GM23338 (cell line): Measurements from ENCODE around the gene IL1RAPL2. TPM values are rescaled to one million over a fixed set of nuclear protein-coding genes. Genes with fewer than 3 reads are reported as not detected.

Experiments used
- ATAC-seq: fragments of 200-7000 bp; cut with Tn5 transposase; 3 replicates; pipeline ENCODE4 v1.9.1; 2020
- DNase-seq: peaks from one replicate; pipeline ENCODE4 v3.0.0-alpha.2; 2015; ENCODE audit warnings: low spot score
- H2AFZ ChIP-seq: fragments of 200-600 bp; sonication (generic); 2 replicates; pipeline ENCODE4 v1.8.0; 2016; ENCODE audit warnings: antibody characterized with exemption, mild to moderate bottlenecking, moderate library complexity
- H3F3A ChIP-seq: fragments of 200-600 bp; sonication (generic); replicated peaks from 2 replicates; pipeline ENCODE4 v1.8.0; 2017; ENCODE audit warnings: antibody characterized with exemption, mixed run types, low read depth
- H3K27ac ChIP-seq: fragments of 200-600 bp; sonication (generic); 2 replicates; pipeline ENCODE4 v1.6.1; 2016; ENCODE audit warnings: low read depth
- H3K27me3 ChIP-seq: fragments of 200-600 bp; sonication (generic); 2 replicates; pipeline ENCODE4 v1.8.0; 2016; ENCODE audit warnings: mild to moderate bottlenecking, mixed run types, moderate library complexity; ENCODE audit not compliant: insufficient read depth
- H3K36me3 ChIP-seq: fragments of 200-600 bp; sonication (generic); 2 replicates; pipeline ENCODE4 v1.8.0; 2016; ENCODE audit warnings: mild to moderate bottlenecking; ENCODE audit not compliant: insufficient read depth
- H3K4me1 ChIP-seq: fragments of 200-600 bp; sonication (generic); 2 replicates; pipeline ENCODE4 v1.8.0; 2016; ENCODE audit warnings: mild to moderate bottlenecking, moderate library complexity; ENCODE audit not compliant: insufficient read depth
- H3K4me2 ChIP-seq: fragments of 200-600 bp; sonication (generic); 2 replicates; pipeline ENCODE4 v1.7.1; 2017; ENCODE audit warnings: mixed run types
- H3K4me3 ChIP-seq: fragments of 200-600 bp; sonication (generic); 2 replicates; pipeline ENCODE4 v1.6.1; 2016; ENCODE audit warnings: mixed run types
- H3K79me2 ChIP-seq: fragments of 200-600 bp; sonication (generic); replicated peaks from 2 replicates; pipeline ENCODE4 v1.8.0; 2017; ENCODE audit warnings: mild to moderate bottlenecking; ENCODE audit not compliant: insufficient read depth
- H3K9me2 ChIP-seq: fragments of 200-600 bp; sonication (generic); 2 replicates; pipeline ENCODE4 v1.8.0; 2017; ENCODE audit not compliant: insufficient read depth
- H4K20me1 ChIP-seq: fragments of 200-600 bp; sonication (generic); replicated peaks from 2 replicates; pipeline ENCODE4 v1.8.0; 2017; ENCODE audit warnings: mild to moderate bottlenecking; ENCODE audit not compliant: insufficient read depth
- H3K27ac Mint-ChIP-seq: 2 replicates; pipeline ENCODE4 v1.8.0; 2020; ENCODE audit warnings: inconsistent platforms, mild to moderate bottlenecking, moderate library complexity, mixed read lengths
- H3K27me3 Mint-ChIP-seq: 3 replicates; pipeline ENCODE4 v1.8.0; 2022; ENCODE audit warnings: low read depth, mild to moderate bottlenecking, moderate library complexity, mixed read lengths, inconsistent platforms; ENCODE audit not compliant: insufficient read depth, poor library complexity
- H3K36me3 Mint-ChIP-seq: 3 replicates; pipeline ENCODE4 v1.8.0; 2021; ENCODE audit warnings: low read depth, mild to moderate bottlenecking, inconsistent platforms, moderate library complexity, mixed read lengths
- H3K4me1 Mint-ChIP-seq: 3 replicates; pipeline ENCODE4 v1.8.0; 2020; ENCODE audit warnings: mild to moderate bottlenecking, inconsistent platforms, mixed read lengths
- H3K4me3 Mint-ChIP-seq: 3 replicates; pipeline ENCODE4 v1.8.0; 2021; ENCODE audit warnings: moderate library complexity, mild to moderate bottlenecking, inconsistent platforms, mixed read lengths
- H3K9me3 Mint-ChIP-seq: 3 replicates; pipeline ENCODE4 v1.8.0; 2020; ENCODE audit warnings: moderate library complexity, mild to moderate bottlenecking, inconsistent platforms, mixed read lengths
- CREB1 ChIP-seq: fragments of 250-450 bp; sonication (Bioruptor Pico); IDR thresholded peaks from 2 replicates; pipeline ENCODE4 v1.5.0; 2020; ENCODE audit warnings: low read depth, mild to moderate bottlenecking, moderate library complexity
- EZH2 ChIP-seq: fragments of 200-600 bp; sonication (generic); IDR thresholded peaks from one replicate; pipeline ENCODE4 v1.8.0; 2017; ENCODE audit warnings: antibody characterized with exemption, mild to moderate bottlenecking, low read depth; ENCODE audit not compliant: unreplicated experiment
- JUNB ChIP-seq: IDR thresholded peaks from one replicate; pipeline ENCODE4 v1.6.1; 2016; ENCODE audit warnings: antibody characterized with exemption; ENCODE audit not compliant: unreplicated experiment
- NANOG ChIP-seq: IDR thresholded peaks from 2 replicates; pipeline ENCODE4 v1.6.1; 2016; ENCODE audit warnings: antibody characterized with exemption, borderline replicate concordance
- POLR2AphosphoS5 ChIP-seq: IDR thresholded peaks from 2 replicates; pipeline ENCODE4 v1.6.1; 2016; ENCODE audit warnings: antibody characterized with exemption, low read depth
- STAT1 ChIP-seq: IDR thresholded peaks from one replicate; pipeline ENCODE4 v1.6.1; 2016; ENCODE audit warnings: antibody characterized with exemption; ENCODE audit not compliant: unreplicated experiment
- ZNF114 ChIP-seq: fragments of 250-450 bp; sonication (Bioruptor Pico); IDR thresholded peaks from 2 replicates; pipeline ENCODE4 v1.5.0; 2020; ENCODE audit warnings: mild to moderate bottlenecking, moderate library complexity
- ZNF331 ChIP-seq: fragments of 250-450 bp; sonication (Bioruptor Pico); IDR thresholded peaks from 2 replicates; pipeline ENCODE4 v1.5.0; 2020; ENCODE audit warnings: low read depth, mild to moderate bottlenecking, moderate library complexity
- polyA plus RNA-seq: library from polyadenylated mRNA; unstranded; fragments of >200 nt; fragmentation: Nextera tagmentation; extraction: Ambion mirVana; gene quantifications from 2 replicates; pipeline ENCODE4 v1.2.1, GENCODE V29; 2016
- total RNA-seq: library from RNA; depleted of rRNA; stranded (reverse); fragments of >200 nt; shearing (Covaris generic); gene quantifications from 2 replicates; pipeline ENCODE4 v1.2.3, GENCODE V29; 2014
- TF ChIP-seq, protein P1 (sequence below): IDR thresholded peaks from 2 replicates; pipeline ENCODE4 v1.6.1; 2016; ENCODE audit warnings: antibody characterized with exemption
- TF ChIP-seq, protein P2 (sequence below): IDR thresholded peaks from one replicate; pipeline ENCODE4 v1.6.1; 2018; ENCODE audit warnings: antibody characterized with exemption; ENCODE audit not compliant: unreplicated experiment
- TF ChIP-seq, protein P3 (sequence below), 2 experiments: fragments of 200-600 bp in 1 of 2; sonication (generic) in 1 of 2; conservative IDR thresholded peaks; 2 replicates each; pipeline versions ENCODE4 v1.5.1 to v1.6.1; 2016 to 2017; ENCODE audit warnings: antibody characterized with exemption in 2 of 2, low read depth in 2 of 2, mild to moderate bottlenecking in 2 of 2, moderate library complexity in 1 of 2
- TF ChIP-seq, protein P4 (sequence below): fragments of 250-450 bp; sonication (Bioruptor Pico); IDR thresholded peaks from 2 replicates; pipeline ENCODE4 v1.5.0; 2020; ENCODE audit warnings: mild to moderate bottlenecking, moderate library complexity

IL1RAPL2 gene
- total and polyA plus RNA-seq, 2 experiments from 2014 or later: 0.80 to 0.94 TPM

DNA sequence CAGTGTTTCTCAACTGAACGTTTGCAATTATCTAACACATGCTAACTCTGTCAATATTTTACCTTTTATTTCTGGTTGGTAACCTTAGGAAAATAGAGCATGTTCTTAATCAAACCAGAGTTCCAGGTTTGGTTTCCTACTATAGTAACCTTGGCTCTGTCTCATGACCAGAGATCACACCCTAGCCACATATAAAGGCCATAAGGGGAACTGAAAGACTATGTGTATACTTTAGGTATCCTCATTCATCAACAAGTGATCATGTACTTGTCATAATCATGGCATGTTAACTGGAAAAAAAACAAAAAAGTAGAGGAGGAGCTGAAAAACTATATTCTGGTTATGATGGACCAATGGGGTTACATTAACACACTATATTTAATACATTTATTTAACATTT lies 352.1 kb downstream of the IL1RAPL2 start:
- Mint-ChIP-seq H3K9me3 (no peaks in the 10 kb centered on the region), H3K27ac (no peak overlapping the region), H3K27me3 (peaks cover 3% of the 10 kb centered on the region), H3K4me1 (no peaks in the 10 kb centered on the region), H3K4me3 (no peak overlapping the region), H3K36me3 (no peaks in the 10 kb centered on the region)
- Histone ChIP-seq H3K36me3 (no peaks in the 10 kb centered on the region), H3K4me2 (no peak overlapping the region), H3K4me1 (no peaks in the 10 kb centered on the region), H3K27ac (no peak overlapping the region), H3K79me2 (no peaks in the 10 kb centered on the region), H4K20me1 (no peaks in the 10 kb centered on the region), H2AFZ (no peak overlapping the region), H3K4me3 (no peak overlapping the region), H3K27me3 (no peaks in the 10 kb centered on the region), H3F3A (no peaks in the 10 kb centered on the region), H3K9me2 (no peaks in the 10 kb centered on the region)
- DNase-seq: no peak
- TF ChIP-seq, protein P1, sequence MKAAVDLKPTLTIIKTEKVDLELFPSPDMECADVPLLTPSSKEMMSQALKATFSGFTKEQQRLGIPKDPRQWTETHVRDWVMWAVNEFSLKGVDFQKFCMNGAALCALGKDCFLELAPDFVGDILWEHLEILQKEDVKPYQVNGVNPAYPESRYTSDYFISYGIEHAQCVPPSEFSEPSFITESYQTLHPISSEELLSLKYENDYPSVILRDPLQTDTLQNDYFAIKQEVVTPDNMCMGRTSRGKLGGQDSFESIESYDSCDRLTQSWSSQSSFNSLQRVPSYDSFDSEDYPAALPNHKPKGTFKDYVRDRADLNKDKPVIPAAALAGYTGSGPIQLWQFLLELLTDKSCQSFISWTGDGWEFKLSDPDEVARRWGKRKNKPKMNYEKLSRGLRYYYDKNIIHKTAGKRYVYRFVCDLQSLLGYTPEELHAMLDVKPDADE: no peak
- TF ChIP-seq JUNB (no peak), POLR2AphosphoS5 (no peak), STAT1 (no peak), ZNF114 (CRISPR knock-in tag) (no peak), NANOG (no peak), EZH2 (no peak), CREB1 (CRISPR knock-in tag) (no peak), ZNF331 (CRISPR knock-in tag) (no peak)
- TF ChIP-seq, protein P2, sequence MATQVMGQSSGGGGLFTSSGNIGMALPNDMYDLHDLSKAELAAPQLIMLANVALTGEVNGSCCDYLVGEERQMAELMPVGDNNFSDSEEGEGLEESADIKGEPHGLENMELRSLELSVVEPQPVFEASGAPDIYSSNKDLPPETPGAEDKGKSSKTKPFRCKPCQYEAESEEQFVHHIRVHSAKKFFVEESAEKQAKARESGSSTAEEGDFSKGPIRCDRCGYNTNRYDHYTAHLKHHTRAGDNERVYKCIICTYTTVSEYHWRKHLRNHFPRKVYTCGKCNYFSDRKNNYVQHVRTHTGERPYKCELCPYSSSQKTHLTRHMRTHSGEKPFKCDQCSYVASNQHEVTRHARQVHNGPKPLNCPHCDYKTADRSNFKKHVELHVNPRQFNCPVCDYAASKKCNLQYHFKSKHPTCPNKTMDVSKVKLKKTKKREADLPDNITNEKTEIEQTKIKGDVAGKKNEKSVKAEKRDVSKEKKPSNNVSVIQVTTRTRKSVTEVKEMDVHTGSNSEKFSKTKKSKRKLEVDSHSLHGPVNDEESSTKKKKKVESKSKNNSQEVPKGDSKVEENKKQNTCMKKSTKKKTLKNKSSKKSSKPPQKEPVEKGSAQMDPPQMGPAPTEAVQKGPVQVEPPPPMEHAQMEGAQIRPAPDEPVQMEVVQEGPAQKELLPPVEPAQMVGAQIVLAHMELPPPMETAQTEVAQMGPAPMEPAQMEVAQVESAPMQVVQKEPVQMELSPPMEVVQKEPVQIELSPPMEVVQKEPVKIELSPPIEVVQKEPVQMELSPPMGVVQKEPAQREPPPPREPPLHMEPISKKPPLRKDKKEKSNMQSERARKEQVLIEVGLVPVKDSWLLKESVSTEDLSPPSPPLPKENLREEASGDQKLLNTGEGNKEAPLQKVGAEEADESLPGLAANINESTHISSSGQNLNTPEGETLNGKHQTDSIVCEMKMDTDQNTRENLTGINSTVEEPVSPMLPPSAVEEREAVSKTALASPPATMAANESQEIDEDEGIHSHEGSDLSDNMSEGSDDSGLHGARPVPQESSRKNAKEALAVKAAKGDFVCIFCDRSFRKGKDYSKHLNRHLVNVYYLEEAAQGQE: no peak
- TF ChIP-seq, protein P3, sequence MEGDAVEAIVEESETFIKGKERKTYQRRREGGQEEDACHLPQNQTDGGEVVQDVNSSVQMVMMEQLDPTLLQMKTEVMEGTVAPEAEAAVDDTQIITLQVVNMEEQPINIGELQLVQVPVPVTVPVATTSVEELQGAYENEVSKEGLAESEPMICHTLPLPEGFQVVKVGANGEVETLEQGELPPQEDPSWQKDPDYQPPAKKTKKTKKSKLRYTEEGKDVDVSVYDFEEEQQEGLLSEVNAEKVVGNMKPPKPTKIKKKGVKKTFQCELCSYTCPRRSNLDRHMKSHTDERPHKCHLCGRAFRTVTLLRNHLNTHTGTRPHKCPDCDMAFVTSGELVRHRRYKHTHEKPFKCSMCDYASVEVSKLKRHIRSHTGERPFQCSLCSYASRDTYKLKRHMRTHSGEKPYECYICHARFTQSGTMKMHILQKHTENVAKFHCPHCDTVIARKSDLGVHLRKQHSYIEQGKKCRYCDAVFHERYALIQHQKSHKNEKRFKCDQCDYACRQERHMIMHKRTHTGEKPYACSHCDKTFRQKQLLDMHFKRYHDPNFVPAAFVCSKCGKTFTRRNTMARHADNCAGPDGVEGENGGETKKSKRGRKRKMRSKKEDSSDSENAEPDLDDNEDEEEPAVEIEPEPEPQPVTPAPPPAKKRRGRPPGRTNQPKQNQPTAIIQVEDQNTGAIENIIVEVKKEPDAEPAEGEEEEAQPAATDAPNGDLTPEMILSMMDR (conservative IDR thresholded peaks at IDR 0.05; ENCODE audit: low read depth in 2 of 2): no peak
- TF ChIP-seq, protein P4, sequence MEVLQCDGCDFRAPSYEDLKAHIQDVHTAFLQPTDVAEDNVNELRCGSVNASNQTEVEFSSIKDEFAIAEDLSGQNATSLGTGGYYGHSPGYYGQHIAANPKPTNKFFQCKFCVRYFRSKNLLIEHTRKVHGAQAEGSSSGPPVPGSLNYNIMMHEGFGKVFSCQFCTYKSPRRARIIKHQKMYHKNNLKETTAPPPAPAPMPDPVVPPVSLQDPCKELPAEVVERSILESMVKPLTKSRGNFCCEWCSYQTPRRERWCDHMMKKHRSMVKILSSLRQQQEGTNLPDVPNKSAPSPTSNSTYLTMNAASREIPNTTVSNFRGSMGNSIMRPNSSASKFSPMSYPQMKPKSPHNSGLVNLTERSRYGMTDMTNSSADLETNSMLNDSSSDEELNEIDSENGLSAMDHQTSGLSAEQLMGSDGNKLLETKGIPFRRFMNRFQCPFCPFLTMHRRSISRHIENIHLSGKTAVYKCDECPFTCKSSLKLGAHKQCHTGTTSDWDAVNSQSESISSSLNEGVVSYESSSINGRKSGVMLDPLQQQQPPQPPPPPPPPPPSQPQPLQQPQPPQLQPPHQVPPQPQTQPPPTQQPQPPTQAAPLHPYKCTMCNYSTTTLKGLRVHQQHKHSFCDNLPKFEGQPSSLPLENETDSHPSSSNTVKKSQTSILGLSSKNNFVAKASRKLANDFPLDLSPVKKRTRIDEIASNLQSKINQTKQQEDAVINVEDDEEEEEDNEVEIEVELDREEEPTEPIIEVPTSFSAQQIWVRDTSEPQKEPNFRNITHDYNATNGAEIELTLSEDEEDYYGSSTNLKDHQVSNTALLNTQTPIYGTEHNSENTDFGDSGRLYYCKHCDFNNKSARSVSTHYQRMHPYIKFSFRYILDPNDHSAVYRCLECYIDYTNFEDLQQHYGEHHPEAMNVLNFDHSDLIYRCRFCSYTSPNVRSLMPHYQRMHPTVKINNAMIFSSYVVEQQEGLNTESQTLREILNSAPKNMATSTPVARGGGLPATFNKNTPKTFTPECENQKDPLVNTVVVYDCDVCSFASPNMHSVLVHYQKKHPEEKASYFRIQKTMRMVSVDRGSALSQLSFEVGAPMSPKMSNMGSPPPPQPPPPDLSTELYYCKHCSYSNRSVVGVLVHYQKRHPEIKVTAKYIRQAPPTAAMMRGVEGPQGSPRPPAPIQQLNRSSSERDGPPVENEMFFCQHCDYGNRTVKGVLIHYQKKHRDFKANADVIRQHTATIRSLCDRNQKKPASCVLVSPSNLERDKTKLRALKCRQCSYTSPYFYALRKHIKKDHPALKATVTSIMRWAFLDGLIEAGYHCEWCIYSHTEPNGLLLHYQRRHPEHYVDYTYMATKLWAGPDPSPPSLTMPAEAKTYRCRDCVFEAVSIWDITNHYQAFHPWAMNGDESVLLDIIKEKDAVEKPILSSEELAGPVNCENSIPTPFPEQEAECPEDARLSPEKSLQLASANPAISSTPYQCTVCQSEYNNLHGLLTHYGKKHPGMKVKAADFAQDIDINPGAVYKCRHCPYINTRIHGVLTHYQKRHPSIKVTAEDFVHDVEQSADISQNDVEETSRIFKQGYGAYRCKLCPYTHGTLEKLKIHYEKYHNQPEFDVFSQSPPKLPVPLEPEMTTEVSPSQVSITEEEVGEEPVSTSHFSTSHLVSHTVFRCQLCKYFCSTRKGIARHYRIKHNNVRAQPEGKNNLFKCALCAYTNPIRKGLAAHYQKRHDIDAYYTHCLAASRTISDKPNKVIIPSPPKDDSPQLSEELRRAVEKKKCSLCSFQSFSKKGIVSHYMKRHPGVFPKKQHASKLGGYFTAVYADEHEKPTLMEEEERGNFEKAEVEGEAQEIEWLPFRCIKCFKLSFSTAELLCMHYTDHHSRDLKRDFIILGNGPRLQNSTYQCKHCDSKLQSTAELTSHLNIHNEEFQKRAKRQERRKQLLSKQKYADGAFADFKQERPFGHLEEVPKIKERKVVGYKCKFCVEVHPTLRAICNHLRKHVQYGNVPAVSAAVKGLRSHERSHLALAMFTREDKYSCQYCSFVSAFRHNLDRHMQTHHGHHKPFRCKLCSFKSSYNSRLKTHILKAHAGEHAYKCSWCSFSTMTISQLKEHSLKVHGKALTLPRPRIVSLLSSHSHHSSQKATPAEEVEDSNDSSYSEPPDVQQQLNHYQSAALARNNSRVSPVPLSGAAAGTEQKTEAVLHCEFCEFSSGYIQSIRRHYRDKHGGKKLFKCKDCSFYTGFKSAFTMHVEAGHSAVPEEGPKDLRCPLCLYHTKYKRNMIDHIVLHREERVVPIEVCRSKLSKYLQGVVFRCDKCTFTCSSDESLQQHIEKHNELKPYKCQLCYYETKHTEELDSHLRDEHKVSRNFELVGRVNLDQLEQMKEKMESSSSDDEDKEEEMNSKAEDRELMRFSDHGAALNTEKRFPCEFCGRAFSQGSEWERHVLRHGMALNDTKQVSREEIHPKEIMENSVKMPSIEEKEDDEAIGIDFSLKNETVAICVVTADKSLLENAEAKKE (CRISPR knock-in tag): no peak
- ATAC-seq: no peak
